ENCODE measurements around the gene CPNE4.

CPNE4 gene

GRCh38 chr3:131849616-131850015, 185.2 kb downstream of the CPNE4 start:
- Histone ChIP-seq H3K4me3 (ENCODE audit: insufficient read depth, low read depth, low read length) (no peak overlapping the region), H3K27me3 (ENCODE audit: control insufficient read depth, insufficient read depth, low read length, poor library complexity, severe bottlenecking) (no peaks in the 10 kb centered on the region), H3K9me3 (ENCODE audit: control insufficient read depth, low read length) (no peaks in the 10 kb centered on the region), H3K27ac (ENCODE audit: insufficient read depth, low read depth, low read length, poor library complexity, severe bottlenecking) (no peak overlapping the region), H3K36me3 (ENCODE audit: control insufficient read depth, insufficient read depth, low read length) (no peaks in the 10 kb centered on the region), H3K4me1 (ENCODE audit: control insufficient read depth, insufficient read depth, low read length) (no peaks in the 10 kb centered on the region)
- WGBS, 2 experiments: 92 to 95% methylated on average over 2 of the region's 2 CpGs

DNA sequence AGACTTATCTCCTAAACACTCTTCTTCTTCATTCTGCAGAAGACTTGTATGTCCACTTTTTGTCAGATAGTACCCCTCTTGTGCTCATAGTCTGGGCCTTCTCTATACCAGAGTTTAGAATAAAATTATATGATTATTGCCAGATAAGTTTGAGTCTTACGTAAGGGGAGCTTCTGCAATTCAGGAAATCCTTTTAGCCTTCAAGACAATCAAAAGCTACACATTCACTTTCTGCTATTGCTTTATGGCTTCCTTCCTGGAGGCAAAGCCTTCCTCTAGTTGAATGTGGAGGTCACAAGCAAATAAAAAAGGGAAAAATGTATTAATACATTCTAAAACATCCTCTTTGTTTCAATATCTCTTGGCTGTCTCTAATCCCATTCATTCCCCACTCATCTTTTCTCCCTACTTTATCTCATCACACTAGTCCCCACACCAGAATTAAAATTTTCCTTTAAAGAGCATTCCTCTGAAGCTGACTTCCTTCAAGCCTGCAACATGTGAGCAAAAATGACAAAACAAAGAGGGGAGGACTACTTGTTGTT, 186.8 kb downstream of the CPNE4 start:
- Histone ChIP-seq H3K36me3 (ENCODE audit: control insufficient read depth, insufficient read depth, low read length) (no peaks in the 10 kb centered on the region), H3K27ac (ENCODE audit: insufficient read depth, low read depth, low read length, poor library complexity, severe bottlenecking) (no peak overlapping the region), H3K9me3 (ENCODE audit: control insufficient read depth, low read length) (no peaks in the 10 kb centered on the region), H3K27me3 (ENCODE audit: control insufficient read depth, insufficient read depth, low read length, poor library complexity, severe bottlenecking) (no peaks in the 10 kb centered on the region), H3K4me1 (ENCODE audit: control insufficient read depth, insufficient read depth, low read length) (no peaks in the 10 kb centered on the region), H3K4me3 (ENCODE audit: insufficient read depth, low read depth, low read length) (no peak overlapping the region)
- WGBS, 2 experiments: 100% methylated on average over 1 of the region's 1 CpG

DNA sequence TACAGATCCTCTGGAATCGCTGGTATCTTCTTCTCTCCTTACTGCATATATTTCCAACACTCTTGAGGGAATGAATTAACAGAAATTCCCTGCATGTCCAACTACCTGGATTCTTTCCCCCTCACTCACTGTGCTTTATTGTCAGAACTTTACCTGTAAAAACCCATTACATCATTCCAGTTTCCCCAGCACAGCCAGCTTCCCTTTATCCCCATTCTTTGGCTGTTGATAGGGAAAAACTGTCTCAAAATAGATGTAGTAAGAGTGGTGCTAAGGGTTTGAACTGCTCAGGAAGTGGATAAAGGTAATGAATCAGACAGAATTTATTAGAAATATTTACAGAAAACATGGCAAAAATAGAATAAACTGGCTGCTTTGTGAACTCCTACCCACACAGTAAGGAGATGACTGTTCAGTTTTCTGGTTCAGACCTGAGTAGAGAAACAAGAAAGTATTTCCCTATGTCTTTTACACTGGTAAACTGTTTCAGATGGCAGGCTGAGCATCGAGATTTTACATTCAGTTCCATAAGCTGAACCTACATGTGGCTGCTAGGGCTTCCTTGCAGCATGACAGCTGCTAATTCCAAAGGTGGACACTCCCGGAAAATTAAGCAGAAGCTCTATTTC, 188.4 kb downstream of the CPNE4 start:
- WGBS, 2 experiments: 88 to 92% methylated on average over 3 of the region's 3 CpGs
- H3K9me3 ChIP-seq (ENCODE audit: control insufficient read depth, low read length): no peaks in the 10 kb centered on the region
- no peak overlapping the region for H3K4me3 ChIP-seq (ENCODE audit: insufficient read depth, low read depth, low read length)
- H3K4me1 ChIP-seq (ENCODE audit: control insufficient read depth, insufficient read depth, low read length): no peaks in the 10 kb centered on the region
- no peaks in the 10 kb centered on the region for H3K36me3 ChIP-seq (ENCODE audit: control insufficient read depth, insufficient read depth, low read length)
- H3K27me3 ChIP-seq (ENCODE audit: control insufficient read depth, insufficient read depth, low read length, poor library complexity, severe bottlenecking): no peaks in the 10 kb centered on the region
- H3K27ac ChIP-seq (ENCODE audit: insufficient read depth, low read depth, low read length, poor library complexity, severe bottlenecking): no peak overlapping the region

DNA sequence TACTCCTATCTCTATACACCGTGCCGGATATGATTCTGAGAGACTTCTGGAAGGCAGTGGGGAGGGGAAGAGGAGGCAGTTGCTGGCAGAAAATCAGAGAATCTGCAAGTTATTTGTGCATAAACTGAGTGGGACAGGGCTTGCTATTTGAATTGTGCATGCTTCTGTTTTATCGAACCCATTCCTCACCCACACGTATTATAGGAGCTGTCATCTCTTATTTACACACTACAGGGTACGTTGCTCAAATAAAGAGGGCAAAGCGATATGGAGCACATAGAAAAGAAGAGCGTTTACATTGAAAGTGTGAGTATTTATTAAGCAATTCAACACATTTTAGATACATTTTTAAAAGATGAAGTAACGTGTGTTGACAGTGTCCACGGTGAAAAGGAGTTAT, 191.6 kb downstream of the CPNE4 start:
- Histone ChIP-seq H3K9me3 (ENCODE audit: control insufficient read depth, low read length) (no peaks in the 10 kb centered on the region), H3K27me3 (ENCODE audit: control insufficient read depth, insufficient read depth, low read length, poor library complexity, severe bottlenecking) (no peaks in the 10 kb centered on the region), H3K4me3 (ENCODE audit: insufficient read depth, low read depth, low read length) (no peak overlapping the region), H3K27ac (ENCODE audit: insufficient read depth, low read depth, low read length, poor library complexity, severe bottlenecking) (no peak overlapping the region), H3K36me3 (ENCODE audit: control insufficient read depth, insufficient read depth, low read length) (no peaks in the 10 kb centered on the region), H3K4me1 (ENCODE audit: control insufficient read depth, insufficient read depth, low read length) (no peaks in the 10 kb centered on the region)
- WGBS, 2 experiments: 96 to 98% methylated on average over 4 to 9 of the region's 9 CpGs

DNA sequence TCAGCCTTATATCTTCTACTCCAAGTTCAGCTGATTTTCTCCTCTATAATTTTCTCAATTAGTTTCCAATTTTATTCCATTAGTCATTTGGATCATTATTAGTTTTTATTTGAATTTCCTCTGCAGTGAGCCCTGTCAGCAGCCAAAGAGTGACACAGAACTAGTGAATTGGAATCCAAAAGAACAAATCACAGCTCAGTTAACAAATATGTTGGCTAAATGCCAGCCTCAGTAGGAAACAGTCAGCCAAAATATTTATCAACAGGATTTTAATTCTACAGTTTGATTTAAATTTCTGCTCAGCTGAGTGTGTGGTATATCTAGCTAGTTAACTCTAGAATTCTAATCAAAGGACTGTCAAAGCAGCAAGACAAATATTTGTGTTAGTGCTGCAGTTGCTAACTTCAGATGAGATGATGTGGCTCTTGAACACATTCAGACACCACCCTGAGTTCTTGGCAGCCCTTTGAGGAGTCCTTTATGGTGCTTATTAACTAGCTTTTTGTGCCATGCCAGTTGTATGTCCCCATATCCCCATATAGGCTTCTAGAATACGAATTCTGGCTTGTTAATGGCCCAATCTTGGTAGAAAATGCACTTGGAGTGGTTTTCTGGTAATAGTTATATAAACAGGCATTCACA, 194.5 kb downstream of the CPNE4 start:
- 100% methylated on average over 1 of the region's 1 CpG for WGBS, 2 experiments
- Histone ChIP-seq H3K27me3 (ENCODE audit: control insufficient read depth, insufficient read depth, low read length, poor library complexity, severe bottlenecking) (no peaks in the 10 kb centered on the region), H3K36me3 (ENCODE audit: control insufficient read depth, insufficient read depth, low read length) (no peaks in the 10 kb centered on the region), H3K9me3 (ENCODE audit: control insufficient read depth, low read length) (no peaks in the 10 kb centered on the region), H3K4me1 (ENCODE audit: control insufficient read depth, insufficient read depth, low read length) (no peaks in the 10 kb centered on the region), H3K27ac (ENCODE audit: insufficient read depth, low read depth, low read length, poor library complexity, severe bottlenecking) (no peak overlapping the region), H3K4me3 (ENCODE audit: insufficient read depth, low read depth, low read length) (no peak overlapping the region)

DNA sequence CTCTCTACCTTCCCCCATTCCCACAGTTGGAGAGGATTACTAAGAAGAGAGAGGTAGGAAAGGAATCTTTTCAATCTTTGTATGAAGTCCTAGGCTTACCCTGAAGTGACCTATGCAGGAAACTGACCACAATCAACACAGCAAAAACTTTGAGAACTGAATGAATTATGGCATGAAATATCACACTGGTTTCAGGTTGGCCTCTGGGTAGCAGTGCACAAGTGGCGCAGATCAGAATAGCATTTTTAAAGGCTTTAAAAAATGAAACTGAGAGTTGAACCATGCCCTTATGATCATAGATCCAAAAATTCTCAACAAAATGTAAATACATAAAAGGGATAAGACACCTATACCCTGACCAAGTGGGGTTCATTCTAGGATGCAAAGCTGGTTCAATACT, 198.9 kb downstream of the CPNE4 start:
- no peaks in the 10 kb centered on the region for H3K4me1 ChIP-seq (ENCODE audit: control insufficient read depth, insufficient read depth, low read length)
- H3K27me3 ChIP-seq (ENCODE audit: control insufficient read depth, insufficient read depth, low read length, poor library complexity, severe bottlenecking): no peaks in the 10 kb centered on the region
- no peak overlapping the region for H3K27ac ChIP-seq (ENCODE audit: insufficient read depth, low read depth, low read length, poor library complexity, severe bottlenecking)
- H3K36me3 ChIP-seq (ENCODE audit: control insufficient read depth, insufficient read depth, low read length): no peaks in the 10 kb centered on the region
- no peak overlapping the region for H3K4me3 ChIP-seq (ENCODE audit: insufficient read depth, low read depth, low read length)
- 95 to 100% methylated on average over 1 of the region's 1 CpG for WGBS, 2 experiments
- no peaks in the 10 kb centered on the region for H3K9me3 ChIP-seq (ENCODE audit: control insufficient read depth, low read length)

- Histone ChIP-seq H3K4me3 (ENCODE audit: insufficient read depth, low read depth, low read length) (no peak overlapping the region), H3K9me3 (ENCODE audit: control insufficient read depth, low read length) (no peaks in the 10 kb centered on the region), H3K27ac (ENCODE audit: insufficient read depth, low read depth, low read length, poor library complexity, severe bottlenecking) (no peak overlapping the region), H3K4me1 (ENCODE audit: control insufficient read depth, insufficient read depth, low read length) (no peaks in the 10 kb centered on the region), H3K36me3 (ENCODE audit: control insufficient read depth, insufficient read depth, low read length) (no peaks in the 10 kb centered on the region), H3K27me3 (ENCODE audit: control insufficient read depth, insufficient read depth, low read length, poor library complexity, severe bottlenecking) (no peaks in the 10 kb centered on the region)
- 89 to 98% methylated on average over 2 to 3 of the region's 4 CpGs for WGBS, 2 experiments
These were observed 203.2 kb downstream of the CPNE4 start for GRCh38 chr3:131831608-131832007.

DNA sequence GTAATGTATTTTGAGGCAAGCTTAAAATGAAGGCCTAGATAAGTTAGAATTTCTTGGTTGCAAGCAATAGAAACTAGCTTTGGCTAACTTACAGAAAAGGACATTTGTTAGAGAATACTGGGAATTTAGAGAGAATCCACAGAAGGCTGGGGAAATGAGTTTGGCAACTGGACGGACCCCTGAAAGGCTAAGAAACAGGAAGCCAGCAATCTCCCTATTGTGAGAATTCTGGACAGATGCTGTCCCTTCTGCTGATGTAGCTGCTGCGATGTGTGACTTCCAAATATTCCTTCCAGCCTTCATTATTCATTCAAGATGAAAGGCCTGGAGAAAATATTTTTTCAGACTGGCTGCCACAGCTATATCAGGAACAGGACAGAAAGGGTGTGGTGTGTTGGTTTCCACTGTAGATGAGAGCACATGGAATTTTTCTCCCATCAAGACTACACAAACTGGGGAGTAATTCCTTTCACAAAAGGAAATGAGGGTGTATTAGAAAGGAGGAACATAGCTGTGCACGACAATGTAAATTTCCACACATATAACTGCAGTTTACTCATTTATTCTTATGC, 213.5 kb downstream of the CPNE4 start:
- H3K9me3 ChIP-seq (ENCODE audit: control insufficient read depth, low read length): no peaks in the 10 kb centered on the region
- 91 to 96% methylated on average over 3 of the region's 3 CpGs for WGBS, 2 experiments
- H3K36me3 ChIP-seq (ENCODE audit: control insufficient read depth, insufficient read depth, low read length): no peaks in the 10 kb centered on the region
- no peak overlapping the region for H3K4me3 ChIP-seq (ENCODE audit: insufficient read depth, low read depth, low read length)
- no peaks in the 10 kb centered on the region for H3K27me3 ChIP-seq (ENCODE audit: control insufficient read depth, insufficient read depth, low read length, poor library complexity, severe bottlenecking)
- no peaks in the 10 kb centered on the region for H3K4me1 ChIP-seq (ENCODE audit: control insufficient read depth, insufficient read depth, low read length)
- no peak overlapping the region for H3K27ac ChIP-seq (ENCODE audit: insufficient read depth, low read depth, low read length, poor library complexity, severe bottlenecking)

DNA sequence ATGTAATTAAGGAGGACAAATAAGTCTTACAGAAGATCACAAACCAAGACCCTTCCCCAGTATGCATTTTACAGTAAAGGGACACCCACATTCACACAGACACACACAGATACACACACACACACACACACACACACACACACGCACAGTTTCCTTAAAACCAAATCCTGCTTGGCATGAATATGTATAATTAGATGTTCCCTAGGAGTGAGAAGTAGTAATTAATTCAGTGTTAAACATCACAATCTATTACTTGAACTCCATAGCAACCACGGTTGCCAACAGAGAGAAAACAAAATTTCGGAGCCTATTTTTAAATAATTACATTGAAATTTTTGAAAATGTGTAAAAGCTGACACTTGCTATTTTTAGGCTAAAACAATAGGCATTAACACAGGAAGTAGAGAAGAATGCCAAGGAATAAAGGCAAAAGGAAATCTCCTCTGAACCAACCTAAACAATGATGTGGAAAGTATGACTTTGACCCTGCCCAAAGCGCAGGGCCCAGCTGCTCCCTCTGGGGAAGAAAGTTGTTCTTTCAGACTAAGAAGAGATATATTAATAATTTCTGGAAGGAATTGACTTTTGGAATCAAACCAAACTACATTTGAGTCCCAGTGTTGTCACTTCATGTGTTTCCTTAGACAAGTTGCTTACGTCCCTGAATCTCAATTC, 215.3 kb downstream of the CPNE4 start:
- 98 to 100% methylated on average over 1 to 4 of the region's 5 CpGs for whole genome bisulfite sequencing, 2 experiments
- Histone ChIP-seq H3K27me3 (ENCODE audit: control insufficient read depth, insufficient read depth, low read length, poor library complexity, severe bottlenecking) (no peaks in the 10 kb centered on the region), H3K36me3 (ENCODE audit: control insufficient read depth, insufficient read depth, low read length) (no peaks in the 10 kb centered on the region), H3K4me1 (ENCODE audit: control insufficient read depth, insufficient read depth, low read length) (no peaks in the 10 kb centered on the region), H3K4me3 (ENCODE audit: insufficient read depth, low read depth, low read length) (no peak overlapping the region), H3K27ac (ENCODE audit: insufficient read depth, low read depth, low read length, poor library complexity, severe bottlenecking) (no peak overlapping the region), H3K9me3 (ENCODE audit: control insufficient read depth, low read length) (no peaks in the 10 kb centered on the region)

DNA sequence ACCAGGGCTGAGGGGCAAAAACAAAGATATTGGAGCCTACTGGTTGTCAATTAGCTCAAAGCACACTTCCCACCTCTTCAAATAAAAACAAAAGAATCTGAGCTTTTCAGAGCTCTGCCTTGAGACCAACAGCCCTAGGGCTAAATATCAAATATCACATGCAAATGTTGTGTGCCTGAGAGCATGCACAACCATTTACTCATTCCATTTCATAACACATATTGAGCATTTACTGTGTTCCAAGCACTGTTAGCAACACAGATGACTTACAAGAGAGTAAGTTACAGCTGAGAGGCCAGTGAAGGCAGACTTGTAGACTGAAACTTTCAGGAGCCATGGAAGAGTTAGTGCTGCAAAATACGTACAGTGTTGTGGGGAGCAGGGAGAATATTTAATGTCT, 222.4 kb downstream of the CPNE4 start:
- H3K4me3 ChIP-seq (ENCODE audit: insufficient read depth, low read depth, low read length): no peak overlapping the region
- H3K4me1 ChIP-seq (ENCODE audit: control insufficient read depth, insufficient read depth, low read length): peaks cover 3% of the 10 kb centered on the region
- H3K36me3 ChIP-seq (ENCODE audit: control insufficient read depth, insufficient read depth, low read length): no peaks in the 10 kb centered on the region
- 76 to 95% methylated on average over 1 of the region's 1 CpG for WGBS, 2 experiments
- H3K27ac ChIP-seq (ENCODE audit: insufficient read depth, low read depth, low read length, poor library complexity, severe bottlenecking): no peak overlapping the region
- H3K27me3 ChIP-seq (ENCODE audit: control insufficient read depth, insufficient read depth, low read length, poor library complexity, severe bottlenecking): no peaks in the 10 kb centered on the region
- no peaks in the 10 kb centered on the region for H3K9me3 ChIP-seq (ENCODE audit: control insufficient read depth, low read length)

Data from ectodermal cell (in vitro differentiated cells).